Kidney (tissue), 14 donors: ENCODE results near the gene ABCA4. TPM values are rescaled to one million over a fixed set of nuclear protein-coding genes. Genes with fewer than 3 reads are reported as not detected.

Source experiments
- DNase-seq, 5 donors: peaks; one replicate each; pipeline ENCODE4 v3.0.0-alpha.2; 2013 to 2020
- FAIRE-seq: peaks from 2 replicates; lab custom pipeline; 2012; peaks lifted over from hg19 to GRCh38; lab: Jason Lieb, UNC
- H3K27ac ChIP-seq, 2 donors: one replicate each; pipeline ENCODE4 v1.7.0; 2013; ENCODE audit warnings: low read depth in 2 of 2, low read length in 2 of 2, inconsistent platforms in 1 of 2
- H3K27me3 ChIP-seq: one replicate; pipeline ENCODE4 v1.7.1; 2013; ENCODE audit warnings: low read length, inconsistent platforms; ENCODE audit not compliant: control insufficient read depth, insufficient read depth
- H3K36me3 ChIP-seq, 3 donors: one replicate each; pipeline versions ENCODE4 v1.7.0 to v1.7.1; 2013; ENCODE audit warnings: low read length in 3 of 3, control low read depth in 1 of 3, inconsistent platforms in 1 of 3; ENCODE audit not compliant: insufficient read depth in 3 of 3, control insufficient read depth in 2 of 3
- H3K4me1 ChIP-seq, 3 donors: one replicate each; pipeline versions ENCODE4 v1.7.0 to v1.7.1; 2013; ENCODE audit warnings: low read length in 3 of 3, inconsistent platforms in 1 of 3, low read depth in 1 of 3; ENCODE audit not compliant: control insufficient read depth in 2 of 3, insufficient read depth in 2 of 3
- H3K4me3 ChIP-seq, 3 donors: one replicate each; pipeline versions ENCODE4 v1.7.0 to v1.8.1; 2013; ENCODE audit warnings: low read length in 3 of 3, control low read depth in 1 of 3, inconsistent platforms in 1 of 3
- H3K9ac ChIP-seq, 3 donors: one replicate each; pipeline versions ENCODE4 v1.7.0 to v1.7.1; 2013; ENCODE audit warnings: low read length in 3 of 3, control low read depth in 1 of 3, inconsistent platforms in 1 of 3
- H3K9me3 ChIP-seq, 3 donors: one replicate each; pipeline versions ENCODE4 v1.7.0 to v1.7.1; 2013; ENCODE audit warnings: low read length in 3 of 3, control low read depth in 1 of 3, inconsistent platforms in 1 of 3; ENCODE audit not compliant: control insufficient read depth in 2 of 3, insufficient read depth in 1 of 3
- CTCF ChIP-seq: IDR thresholded peaks from 3 replicates; pipeline ENCODE4 v1.5.1; 2012; ENCODE audit warnings: mild to moderate bottlenecking, moderate library complexity, borderline replicate concordance; ENCODE audit not compliant: insufficient read depth; ENCODE audit errors: extremely low read depth
- intact Hi-C: fragments of 100-400 bp; cut with DNase I; formaldehyde crosslinking; loops from one replicate; pipeline ENCODE4 v1.11.1; 2022
- polyA plus RNA-seq: library from polyadenylated mRNA; stranded (reverse); fragments of 350-450 nt; fragmentation: Illumina TruSeq; extraction: RNeasy Lipid Tissue Mini Kit (QIAGEN cat#74804); gene quantifications from one replicate; pipeline ENCODE4 v1.2.3, GENCODE V29; 2014; ENCODE audit warnings: low read depth, low replicate concordance; ENCODE audit not compliant: insufficient read depth
- total RNA-seq: library from RNA; stranded (reverse); fragmentation: NEBNext Ultra II Directional; extraction: Animal tissue kit (Norgen Biotek cat#: 25700); gene quantifications from one replicate; pipeline ENCODE4 v1.2.1, GENCODE V29; 2021
- donor health status: control.
- donor health status: control.
- donor health status: control.
- donor health status: control.
- donor health status: control.
- donor health status: DM: yes; HTN: yes; CAD: no.
- donor health status: Normal renal cell carcinoma (clear cell type).

ABCA4 gene
- total and polyA plus RNA-seq, 2 donors from 2014 or later = 1.5 to 2.1 TPM

GRCh38 chr1:94087193-94087592 lies 33.8 kb downstream of the ABCA4 start:
- no peaks in the 10 kb centered on the region for H3K36me3 ChIP-seq
- no peak overlapping the region for H3K4me3 ChIP-seq
- TF ChIP-seq CTCF = no peak
- H3K27ac ChIP-seq = no peak overlapping the region
- DNase-seq (no peak), FAIRE-seq (no peak)
- H3K27me3 ChIP-seq = no peaks in the 10 kb centered on the region
- H3K9me3 ChIP-seq = no peaks in the 10 kb centered on the region
- peaks cover 2 to 7% (median 2%) of the 10 kb centered on the region in 3 donors for H3K4me1 ChIP-seq
- intact Hi-C loops = no loop called here
- no peak overlapping the region for H3K9ac ChIP-seq

DNA sequence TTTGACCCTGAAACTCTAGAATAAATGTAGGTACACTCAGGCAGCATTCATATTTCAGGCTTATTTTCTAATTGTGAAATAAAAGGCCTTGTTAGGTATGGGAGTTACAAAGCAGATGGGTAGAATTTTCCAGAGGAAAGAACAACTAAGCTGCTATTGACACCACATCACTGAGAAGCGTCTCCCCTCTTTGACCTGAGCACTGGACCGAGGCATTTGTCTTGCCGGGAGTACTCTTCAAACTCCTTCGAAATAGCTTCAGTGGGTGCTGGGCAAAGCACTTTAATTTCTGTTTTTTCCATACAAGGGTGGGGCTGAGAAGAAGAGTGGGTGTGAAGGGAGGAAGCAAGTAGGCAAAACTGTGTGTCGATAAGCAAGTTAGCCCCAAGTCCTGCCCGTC lies 36.4 kb downstream of the ABCA4 start:
- Histone ChIP-seq H3K27ac (no peak overlapping the region), H3K4me3 (no peak overlapping the region)
- FAIRE-seq = no peak

GRCh38 chr1:94084085-94084484 lies 36.9 kb downstream of the ABCA4 start:
- no peaks in the 10 kb centered on the region for H3K36me3 ChIP-seq
- no peaks in the 10 kb centered on the region for H3K27me3 ChIP-seq
- peaks cover 0 to 6% (median 4%) of the 10 kb centered on the region in 3 donors for H3K4me1 ChIP-seq
- no peak overlapping the region for H3K27ac ChIP-seq
- no peaks in the 10 kb centered on the region for H3K9me3 ChIP-seq
- intact Hi-C loops = no loop called here
- DNase-seq (no peak), FAIRE-seq (no peak)
- no peak overlapping the region for H3K9ac ChIP-seq
- no peak overlapping the region for H3K4me3 ChIP-seq
- no peak for TF ChIP-seq CTCF

More for the DNA sequence above, 36.4 kb downstream of the ABCA4 start:
- Histone ChIP-seq H3K27me3 (no peaks in the 10 kb centered on the region), H3K9ac (no peak overlapping the region), H3K36me3 (no peaks in the 10 kb centered on the region), H3K9me3 (no peaks in the 10 kb centered on the region), H3K4me1 (peaks cover 0 to 2% (median 0%) of the 10 kb centered on the region in 3 donors)
- no peak for TF ChIP-seq CTCF
- intact Hi-C loops = no loop called here
- DNase-seq = peak in 1 of 5 donors; percentile 65

DNA sequence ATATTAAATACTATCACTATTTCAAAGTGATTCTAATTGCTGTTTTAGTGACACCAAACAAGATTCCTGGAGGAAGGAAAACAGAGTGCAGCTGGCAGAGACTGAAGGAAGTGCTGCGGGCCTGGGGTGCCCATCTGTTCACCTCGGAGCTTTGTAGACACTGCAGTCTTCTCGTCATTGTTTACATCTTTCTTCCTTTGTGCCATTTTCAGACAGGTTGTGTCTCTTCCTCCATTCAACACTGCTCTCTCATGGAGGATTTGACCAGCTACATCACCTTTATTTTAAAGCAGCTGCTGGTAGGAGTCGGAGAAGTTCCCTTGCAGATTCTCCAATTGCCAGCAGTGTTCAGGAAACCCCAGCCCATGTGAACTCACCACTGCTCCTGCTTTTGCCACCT lies 37.3 kb downstream of the ABCA4 start:
- TF ChIP-seq CTCF = no peak
- DNase-seq (no peak), FAIRE-seq (no peak)
- H3K9me3 ChIP-seq = no peaks in the 10 kb centered on the region
- H3K36me3 ChIP-seq = no peaks in the 10 kb centered on the region
- no peaks in the 10 kb centered on the region for H3K27me3 ChIP-seq
- H3K27ac ChIP-seq = no peak overlapping the region
- H3K9ac ChIP-seq = no peak overlapping the region
- peaks cover 0 to 8% (median 7%) of the 10 kb centered on the region in 3 donors for H3K4me1 ChIP-seq
- no peak overlapping the region for H3K4me3 ChIP-seq
- intact Hi-C loops = no loop called here
